GM13977 (cell line): ENCODE results near the gene SLC10A1.

ENCODE experiments used
- DNase-seq: peaks from one replicate; pipeline ENCODE4 v3.0.0; 2012; ENCODE audit warnings: low spot score
- in situ Hi-C: fragments of 300-500 bp; cut with MboI; formaldehyde crosslinking; loops from one replicate; pipeline ENCODE4 v1.12.0; 2022; ENCODE audit warnings: low sequenced_read_pairs, low pct_unique_long_range_greater_than_20kb, mixed read lengths, inconsistent platforms; ENCODE audit not compliant: unreplicated experiment
- TF ChIP-seq, protein P1 (sequence below): IDR thresholded peaks from 2 replicates; pipeline ENCODE4 v1.5.1; 2012; ENCODE audit warnings: mild to moderate bottlenecking, control low read depth; ENCODE audit not compliant: insufficient read depth; ENCODE audit errors: extremely low read depth, missing control alignments

Gene SLC10A1

DNA sequence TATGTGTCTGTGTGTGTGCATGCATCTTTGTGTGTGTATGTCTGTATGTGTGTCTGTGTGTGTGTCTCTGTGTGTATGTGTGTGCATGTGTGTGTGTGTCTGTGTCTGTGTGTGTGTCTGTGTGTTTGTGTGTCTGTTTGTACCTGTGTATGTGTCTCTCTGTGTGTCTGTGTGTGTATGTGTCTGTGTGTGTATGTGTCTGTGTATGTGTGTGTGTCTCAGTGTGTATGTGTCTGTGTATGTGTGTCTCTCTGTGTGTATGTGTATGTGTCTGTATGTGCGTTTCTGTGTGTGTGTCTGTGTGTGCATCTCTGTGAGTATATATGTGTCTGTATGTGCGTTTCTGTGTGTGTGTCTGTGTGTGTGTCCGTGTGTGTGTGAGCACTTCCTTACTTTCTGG, 42.6 kb upstream of the SLC10A1 start:
- TF ChIP-seq, protein P1, sequence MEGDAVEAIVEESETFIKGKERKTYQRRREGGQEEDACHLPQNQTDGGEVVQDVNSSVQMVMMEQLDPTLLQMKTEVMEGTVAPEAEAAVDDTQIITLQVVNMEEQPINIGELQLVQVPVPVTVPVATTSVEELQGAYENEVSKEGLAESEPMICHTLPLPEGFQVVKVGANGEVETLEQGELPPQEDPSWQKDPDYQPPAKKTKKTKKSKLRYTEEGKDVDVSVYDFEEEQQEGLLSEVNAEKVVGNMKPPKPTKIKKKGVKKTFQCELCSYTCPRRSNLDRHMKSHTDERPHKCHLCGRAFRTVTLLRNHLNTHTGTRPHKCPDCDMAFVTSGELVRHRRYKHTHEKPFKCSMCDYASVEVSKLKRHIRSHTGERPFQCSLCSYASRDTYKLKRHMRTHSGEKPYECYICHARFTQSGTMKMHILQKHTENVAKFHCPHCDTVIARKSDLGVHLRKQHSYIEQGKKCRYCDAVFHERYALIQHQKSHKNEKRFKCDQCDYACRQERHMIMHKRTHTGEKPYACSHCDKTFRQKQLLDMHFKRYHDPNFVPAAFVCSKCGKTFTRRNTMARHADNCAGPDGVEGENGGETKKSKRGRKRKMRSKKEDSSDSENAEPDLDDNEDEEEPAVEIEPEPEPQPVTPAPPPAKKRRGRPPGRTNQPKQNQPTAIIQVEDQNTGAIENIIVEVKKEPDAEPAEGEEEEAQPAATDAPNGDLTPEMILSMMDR, result no peak
- DNase-seq, result no peak
- in situ Hi-C loops, result no loop called here

DNA sequence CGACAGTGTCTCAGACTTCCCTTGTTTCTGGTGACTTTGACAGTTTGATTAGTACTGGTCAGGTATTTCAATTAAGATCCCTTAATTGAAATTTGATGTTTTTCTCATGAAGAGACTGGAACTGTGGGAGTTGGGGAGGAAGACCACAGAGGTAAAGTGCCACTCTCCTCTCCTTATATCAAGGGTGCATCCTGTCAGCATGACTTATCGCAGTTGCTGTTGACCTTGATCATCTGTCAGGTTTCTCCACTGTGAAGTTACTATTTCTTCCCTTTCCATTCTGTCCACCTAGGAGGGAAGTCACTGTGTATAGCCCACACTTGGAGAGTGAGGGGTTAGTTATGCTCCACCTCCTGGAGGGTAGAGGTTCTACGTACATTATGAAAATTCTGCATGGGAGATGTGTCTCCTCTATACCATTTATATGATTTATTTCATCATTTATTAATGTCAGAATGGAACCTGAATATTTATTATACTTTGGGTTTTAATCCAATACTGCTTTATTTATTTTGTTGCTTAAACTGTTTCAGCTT, 41.9 kb upstream of the SLC10A1 start:
- in situ Hi-C loops, result no loop called here
- TF ChIP-seq, protein P1, result no peak
- no peak for DNase-seq

DNA sequence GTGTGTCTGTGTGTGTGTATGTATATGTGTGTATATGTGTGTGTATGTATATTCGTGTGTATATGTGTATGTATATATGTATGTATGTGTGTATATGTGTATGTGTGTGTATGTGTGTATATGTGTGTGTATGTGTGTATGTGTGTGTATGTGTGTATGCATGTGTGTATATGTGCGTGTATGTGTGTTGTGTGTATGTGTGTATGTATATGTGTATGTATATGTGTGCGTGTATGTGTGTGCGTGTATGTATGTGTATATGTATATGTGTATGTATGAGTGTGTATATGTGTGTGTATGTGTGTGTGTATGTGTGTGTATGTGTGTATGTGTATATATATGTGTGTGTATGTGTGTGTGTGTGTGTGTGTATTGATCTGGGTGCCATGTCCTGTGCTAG, 31.8 kb upstream of the SLC10A1 start:
- in situ Hi-C loops, result no loop called here
- TF ChIP-seq, protein P1, result no peak
- DNase-seq, result no peak

DNA sequence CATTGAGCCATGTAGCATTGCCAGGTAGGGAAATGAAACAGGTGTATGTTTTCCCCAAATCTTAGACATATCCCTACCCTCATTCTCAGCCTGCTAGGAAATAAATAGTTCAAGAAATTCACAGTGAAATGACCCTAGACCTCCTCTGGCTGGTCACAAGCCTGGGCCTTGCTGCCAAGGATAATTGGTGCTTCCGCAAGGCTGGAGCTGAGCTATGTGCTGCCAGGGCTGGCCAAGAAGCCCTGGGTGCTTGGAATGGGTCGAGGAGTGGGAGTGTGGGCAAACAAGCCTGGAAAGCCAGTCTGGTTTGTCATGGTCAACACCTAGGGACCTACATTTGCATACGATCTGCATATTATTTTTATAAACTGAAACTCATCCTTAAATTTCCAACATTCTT, 31.3 kb upstream of the SLC10A1 start:
- TF ChIP-seq, protein P1, result no peak
- in situ Hi-C loops, result no loop called here
- no peak for DNase-seq

- DNase-seq, result no peak
- TF ChIP-seq, protein P1, result no peak
- in situ Hi-C loops, result no loop called here
These were observed 30.5 kb upstream of the SLC10A1 start for GRCh38 chr14:69827560-69827959.

- TF ChIP-seq, protein P1, result no peak
- in situ Hi-C loops, result no loop called here
- DNase-seq, result no peak
These were observed 25.4 kb upstream of the SLC10A1 start for GRCh38 chr14:69822456-69822855.

GRCh38 chr14:69820991-69821390, 23.9 kb upstream of the SLC10A1 start:
- in situ Hi-C loops, result no loop called here

More at GRCh38 chr14:69820991-69821390, 23.9 kb upstream of the SLC10A1 start:
- DNase-seq, result no peak
- TF ChIP-seq, protein P1, result no peak
